Mesendoderm (in vitro differentiated cells): Measurements from ENCODE around the gene DST.

Experiments used
- DNase-seq: peaks from one replicate; pipeline ENCODE4 v3.0.0; 2013
- H2AK5ac ChIP-seq: 2 replicates; pipeline ENCODE4 v1.6.1; 2013; ENCODE audit warnings: low read length, inconsistent platforms
- H2BK120ac ChIP-seq: 2 replicates; pipeline ENCODE4 v1.6.1; 2013; ENCODE audit warnings: low read depth, mild to moderate bottlenecking, low read length, moderate library complexity, mixed read lengths
- H2BK15ac ChIP-seq: replicated peaks from 2 replicates; pipeline ENCODE4 v1.6.1; 2013; ENCODE audit warnings: low read depth, mild to moderate bottlenecking, moderate library complexity
- H2BK5ac ChIP-seq: 2 replicates; pipeline ENCODE4 v1.6.1; 2013; ENCODE audit warnings: low read length, inconsistent platforms
- H3K18ac ChIP-seq: 2 replicates; pipeline ENCODE4 v1.6.1; 2013; ENCODE audit warnings: mild to moderate bottlenecking, low read length, mixed read lengths
- H3K23ac ChIP-seq: one replicate; pipeline ENCODE4 v1.6.1; 2013; ENCODE audit warnings: low read length
- H3K27ac ChIP-seq: 2 replicates; pipeline ENCODE4 v1.5.1; 2013; ENCODE audit warnings: low read depth, mild to moderate bottlenecking, inconsistent platforms, low read length, moderate library complexity
- H3K27me3 ChIP-seq: 2 replicates; pipeline ENCODE4 v1.6.1; 2013; ENCODE audit warnings: low read length, control low read depth, mild to moderate bottlenecking, inconsistent platforms; ENCODE audit not compliant: insufficient read depth, poor library complexity
- H3K36me3 ChIP-seq: 2 replicates; pipeline ENCODE4 v1.6.1; 2013; ENCODE audit warnings: low read length, inconsistent platforms; ENCODE audit not compliant: control insufficient read depth, insufficient read depth
- H3K4ac ChIP-seq: one replicate; pipeline ENCODE4 v1.6.1; 2013; ENCODE audit warnings: low read depth, mild to moderate bottlenecking, low read length, moderate library complexity
- H3K4me1 ChIP-seq: 2 replicates; pipeline ENCODE4 v1.6.1; 2013; ENCODE audit warnings: low read depth, low read length, inconsistent platforms; ENCODE audit not compliant: control insufficient read depth
- H3K4me2 ChIP-seq: 2 replicates; pipeline ENCODE4 v1.6.1; 2013; ENCODE audit warnings: low read length
- H3K4me3 ChIP-seq: 2 replicates; pipeline ENCODE4 v1.5.1; 2013; ENCODE audit warnings: mild to moderate bottlenecking, low read length
- H3K56ac ChIP-seq: one replicate; pipeline ENCODE4 v1.6.1; 2013; ENCODE audit warnings: low read length
- H3K79me1 ChIP-seq: 2 replicates; pipeline ENCODE4 v1.6.1; 2013; ENCODE audit warnings: low read length, inconsistent platforms
- H3K79me2 ChIP-seq: 2 replicates; pipeline ENCODE4 v1.6.1; 2013; ENCODE audit warnings: mild to moderate bottlenecking, low read length; ENCODE audit not compliant: control insufficient read depth, insufficient read depth
- H3K9ac ChIP-seq: 2 replicates; pipeline ENCODE4 v1.6.1; 2013; ENCODE audit warnings: low read length, inconsistent platforms
- H4K5ac ChIP-seq: one replicate; pipeline ENCODE4 v1.6.1; 2013; ENCODE audit warnings: low read length
- H4K8ac ChIP-seq: one replicate; pipeline ENCODE4 v1.6.1; 2013; ENCODE audit warnings: low read depth, mild to moderate bottlenecking, control low read depth, low read length, moderate library complexity
- WGBS: extraction: QIAGEN DNeasy Blood & Tissue Kit; methylation state at CpG from one replicate; pipeline ENCODE4 v1.1.7; 2013; ENCODE audit warnings: low lambda C conversion rate, missing lambda C conversion rate; ENCODE audit not compliant: insufficient coverage; ENCODE audit errors: extremely low coverage; 5-methylcytosine and 5-hydroxymethylcytosine counted together

Gene DST

GRCh38 chr6:56552187-56553130, 90.2 kb downstream of the DST start:
- Histone ChIP-seq H2AK5ac (no peak overlapping the region), H2BK120ac (no peak overlapping the region), H3K56ac (no peak overlapping the region), H3K18ac (no peak overlapping the region), H3K27me3 (no peaks in the 10 kb centered on the region), H3K36me3 (no peaks in the 10 kb centered on the region), H2BK15ac (no peak overlapping the region), H3K79me1 (no peaks in the 10 kb centered on the region), H4K8ac (no peak overlapping the region), H3K4me2 (no peak overlapping the region), H3K4me1 (no peaks in the 10 kb centered on the region), H3K4ac (no peak overlapping the region), H3K27ac (no peak overlapping the region), H2BK5ac (no peak overlapping the region), H4K5ac (no peak overlapping the region), H3K79me2 (no peaks in the 10 kb centered on the region), H3K9ac (no peak overlapping the region), H3K23ac (no peak overlapping the region), H3K4me3 (no peak overlapping the region)
- DNase-seq, result no peak
- WGBS, result no CpG with 5 or more reads among the region's 7 CpGs

- WGBS, result 100% methylated on average over 1 of the region's 3 CpGs
- Histone ChIP-seq H3K23ac (no peak overlapping the region), H3K36me3 (no peaks in the 10 kb centered on the region), H3K27ac (no peak overlapping the region), H4K5ac (no peak overlapping the region), H3K56ac (no peak overlapping the region), H3K79me1 (no peaks in the 10 kb centered on the region), H2AK5ac (no peak overlapping the region), H3K4ac (no peak overlapping the region), H2BK15ac (no peak overlapping the region), H3K79me2 (no peaks in the 10 kb centered on the region), H3K4me1 (no peaks in the 10 kb centered on the region), H3K4me3 (no peak overlapping the region), H3K9ac (no peak overlapping the region), H4K8ac (no peak overlapping the region), H3K27me3 (no peaks in the 10 kb centered on the region), H3K4me2 (no peak overlapping the region), H3K18ac (no peak overlapping the region), H2BK120ac (no peak overlapping the region), H2BK5ac (no peak overlapping the region)
- DNase-seq, result no peak
Measured at GRCh38 chr6:56551409-56552120, 91.1 kb downstream of the DST start.

GRCh38 chr6:56550301-56550700, 92.4 kb downstream of the DST start:
- no peak overlapping the region for H3K23ac ChIP-seq
- H2BK120ac ChIP-seq, result no peak overlapping the region
- H3K4ac ChIP-seq, result no peak overlapping the region
- no CpG with 5 or more reads among the region's 1 CpG for WGBS
- H3K56ac ChIP-seq, result no peak overlapping the region
- no peak overlapping the region for H3K4me2 ChIP-seq
- H3K4me1 ChIP-seq, result no peaks in the 10 kb centered on the region
- H3K79me1 ChIP-seq, result no peaks in the 10 kb centered on the region
- no peaks in the 10 kb centered on the region for H3K27me3 ChIP-seq
- no peaks in the 10 kb centered on the region for H3K79me2 ChIP-seq
- no peak overlapping the region for H3K4me3 ChIP-seq
- H2BK5ac ChIP-seq, result no peak overlapping the region
- no peaks in the 10 kb centered on the region for H3K36me3 ChIP-seq
- H2AK5ac ChIP-seq, result no peak overlapping the region
- H4K8ac ChIP-seq, result no peak overlapping the region
- no peak for DNase-seq
- H4K5ac ChIP-seq, result no peak overlapping the region
- no peak overlapping the region for H3K27ac ChIP-seq
- H3K18ac ChIP-seq, result no peak overlapping the region
- no peak overlapping the region for H3K9ac ChIP-seq
- no peak overlapping the region for H2BK15ac ChIP-seq

- H3K27me3 ChIP-seq, result no peaks in the 10 kb centered on the region
- H2AK5ac ChIP-seq, result no peak overlapping the region
- no peaks in the 10 kb centered on the region for H3K79me2 ChIP-seq
- no peak overlapping the region for H2BK120ac ChIP-seq
- no peaks in the 10 kb centered on the region for H3K36me3 ChIP-seq
- no peak overlapping the region for H3K23ac ChIP-seq
- H3K18ac ChIP-seq, result no peak overlapping the region
- no peak overlapping the region for H3K4ac ChIP-seq
- no peak overlapping the region for H2BK5ac ChIP-seq
- H4K8ac ChIP-seq, result no peak overlapping the region
- no peak for DNase-seq
- no peaks in the 10 kb centered on the region for H3K79me1 ChIP-seq
- H3K56ac ChIP-seq, result no peak overlapping the region
- WGBS, result no CpG with 5 or more reads among the region's 2 CpGs
- no peak overlapping the region for H3K27ac ChIP-seq
- no peak overlapping the region for H3K9ac ChIP-seq
- no peak overlapping the region for H3K4me2 ChIP-seq
- no peaks in the 10 kb centered on the region for H3K4me1 ChIP-seq
- no peak overlapping the region for H3K4me3 ChIP-seq
- no peak overlapping the region for H2BK15ac ChIP-seq
- no peak overlapping the region for H4K5ac ChIP-seq
Measured at GRCh38 chr6:56549014-56549413, 93.7 kb downstream of the DST start.

- Histone ChIP-seq H3K4me2 (no peak overlapping the region), H2BK120ac (no peak overlapping the region), H3K4me3 (no peak overlapping the region), H2AK5ac (no peak overlapping the region), H3K36me3 (no peaks in the 10 kb centered on the region), H3K4me1 (no peaks in the 10 kb centered on the region), H4K8ac (no peak overlapping the region), H3K18ac (no peak overlapping the region), H3K79me1 (no peaks in the 10 kb centered on the region), H3K27me3 (no peaks in the 10 kb centered on the region), H2BK15ac (no peak overlapping the region), H4K5ac (no peak overlapping the region), H3K23ac (no peak overlapping the region), H3K79me2 (no peaks in the 10 kb centered on the region), H3K56ac (no peak overlapping the region), H3K9ac (no peak overlapping the region), H3K4ac (no peak overlapping the region), H3K27ac (no peak overlapping the region), H2BK5ac (no peak overlapping the region)
- DNase-seq, result no peak
- no CpG with 5 or more reads among the region's 1 CpG for WGBS
Measured at GRCh38 chr6:56547687-56548086, 95.0 kb downstream of the DST start.
